NCI-H446 (cell line): ENCODE results near the gene ABCC9.

ENCODE experiments used
- DNase-seq, 2 experiments: peaks; one replicate each; lab custom pipeline; 2025; lab: John Stamatoyannopoulos, UW

The ABCC9 gene

DNA sequence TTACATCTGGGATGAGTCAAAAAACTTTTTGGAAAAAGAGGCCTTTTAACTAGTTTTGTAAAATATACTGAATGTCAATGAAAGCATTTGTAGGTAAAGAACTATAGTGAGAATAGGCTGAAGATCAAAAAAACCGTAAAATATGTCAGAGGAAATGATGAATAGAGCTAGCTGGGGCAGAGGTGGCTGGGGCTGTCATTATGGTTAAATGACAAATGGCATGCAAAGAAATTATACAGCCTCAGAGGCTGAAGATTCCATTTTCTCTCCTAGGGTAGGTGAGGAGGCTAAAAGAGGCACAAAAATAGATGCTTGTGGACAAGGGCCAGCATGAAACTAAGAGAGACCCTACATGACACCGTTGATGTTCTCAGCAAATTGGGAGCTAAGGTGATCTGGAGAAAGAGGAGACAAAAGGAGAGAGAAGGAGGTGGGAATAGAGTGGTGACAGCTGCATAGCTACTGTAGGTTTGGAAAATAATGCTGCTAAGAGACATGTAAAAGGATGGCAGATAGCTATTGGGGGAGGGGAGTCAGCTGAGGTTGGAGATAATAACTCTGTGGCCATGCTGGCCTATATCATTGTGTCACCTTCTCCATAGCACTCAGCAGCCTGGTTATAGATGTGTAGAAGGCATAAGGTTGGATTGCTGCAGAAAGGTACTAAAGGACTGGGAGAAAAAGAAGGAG, 63.8 kb downstream of the ABCC9 start:
- no peak for DNase-seq

DNA sequence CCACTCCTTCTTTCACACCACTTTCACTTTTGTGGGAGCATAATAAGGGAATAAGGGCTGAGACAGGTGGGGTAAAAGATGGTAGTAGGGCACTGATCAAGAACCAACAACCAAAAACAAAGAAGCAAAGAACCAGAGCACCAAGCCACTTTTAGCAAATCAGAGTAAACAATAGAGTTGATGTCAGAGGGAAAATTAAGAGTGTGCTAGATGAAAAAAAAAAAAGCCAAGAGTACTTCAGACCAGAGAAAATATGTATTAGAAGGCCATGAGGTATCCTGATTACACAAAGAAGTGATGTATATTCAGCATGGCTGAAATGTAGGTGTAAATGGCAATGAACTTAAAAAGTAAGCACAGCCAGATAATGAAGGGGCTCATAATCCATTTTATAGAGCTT, 75.4 kb downstream of the ABCC9 start:
- no peak for DNase-seq

DNA sequence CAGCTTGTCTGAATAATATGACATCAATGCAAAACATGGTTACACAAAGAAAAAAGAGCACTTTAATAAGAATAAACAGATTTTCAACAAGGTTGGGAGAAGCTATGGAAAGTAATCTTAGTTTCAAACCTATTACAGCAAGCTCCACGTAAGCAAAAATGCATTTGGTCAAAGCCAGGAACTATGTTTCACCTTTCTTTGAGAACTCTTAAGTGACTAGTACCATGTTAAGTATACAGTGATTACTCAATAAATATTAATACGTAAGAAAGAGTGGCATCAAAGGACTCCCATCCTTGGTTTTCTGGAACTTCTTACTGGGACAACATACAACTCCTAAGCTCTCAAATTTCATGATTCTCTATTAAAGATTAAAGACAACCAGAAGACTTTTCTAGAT, 80.7 kb downstream of the ABCC9 start:
- DNase-seq, result no peak

DNA sequence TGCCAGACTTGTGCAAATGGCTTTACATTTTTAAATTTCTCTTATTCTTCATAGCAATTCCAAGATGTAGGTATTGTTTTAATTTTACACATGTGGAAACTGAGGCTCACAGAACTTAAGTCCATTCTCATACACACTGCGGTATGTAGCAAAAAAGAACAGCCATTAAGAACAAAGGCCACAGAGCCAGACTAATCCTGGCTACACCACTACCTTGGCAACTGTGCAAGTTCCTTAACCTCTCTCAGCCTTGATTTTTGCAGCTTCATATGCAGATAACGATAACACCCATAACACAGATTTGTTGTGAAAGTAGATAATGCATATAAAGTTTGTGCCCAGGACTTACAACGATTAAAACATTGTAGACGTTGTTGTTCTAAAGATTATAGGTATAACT, 81.1 kb downstream of the ABCC9 start:
- DNase-seq, result no peak

DNA sequence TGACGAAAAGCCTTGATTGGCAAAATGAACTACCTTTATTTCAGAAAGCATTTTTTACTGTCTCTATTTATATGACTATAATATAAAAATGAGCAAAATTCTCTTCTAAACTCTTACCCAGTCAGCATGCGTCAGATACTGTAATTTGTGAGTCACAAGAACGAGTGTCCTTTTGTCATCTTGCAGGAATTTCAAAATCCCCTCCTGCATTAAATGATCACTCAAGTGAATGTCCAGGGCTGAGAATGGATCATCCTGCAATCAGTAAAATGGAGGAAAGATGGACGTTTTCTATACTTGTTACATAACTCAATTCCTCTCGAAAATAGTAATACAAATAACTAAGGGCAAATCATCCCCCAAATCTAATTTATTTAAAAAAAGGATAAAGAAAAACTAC, 89.0 kb downstream of the ABCC9 start:
- no peak for DNase-seq

DNA sequence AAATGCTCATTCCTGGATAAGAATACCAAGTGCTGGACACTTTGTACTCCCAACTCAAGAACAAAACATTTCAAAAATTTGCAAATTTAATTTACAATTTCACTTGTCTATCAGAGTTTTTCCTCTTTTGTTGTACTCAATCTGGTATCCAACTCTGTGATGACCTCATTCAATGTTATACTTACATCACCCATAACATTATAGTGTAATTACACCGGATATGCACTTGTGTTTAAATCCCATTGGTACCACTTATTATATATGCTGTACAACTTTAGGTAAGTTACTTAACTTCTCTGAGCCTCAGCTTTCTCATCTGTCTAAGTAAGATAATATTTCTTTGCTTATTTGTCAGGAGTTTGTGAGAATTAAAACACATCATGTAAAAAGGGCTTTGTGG, 90.1 kb downstream of the ABCC9 start:
- DNase-seq, result no peak

DNA sequence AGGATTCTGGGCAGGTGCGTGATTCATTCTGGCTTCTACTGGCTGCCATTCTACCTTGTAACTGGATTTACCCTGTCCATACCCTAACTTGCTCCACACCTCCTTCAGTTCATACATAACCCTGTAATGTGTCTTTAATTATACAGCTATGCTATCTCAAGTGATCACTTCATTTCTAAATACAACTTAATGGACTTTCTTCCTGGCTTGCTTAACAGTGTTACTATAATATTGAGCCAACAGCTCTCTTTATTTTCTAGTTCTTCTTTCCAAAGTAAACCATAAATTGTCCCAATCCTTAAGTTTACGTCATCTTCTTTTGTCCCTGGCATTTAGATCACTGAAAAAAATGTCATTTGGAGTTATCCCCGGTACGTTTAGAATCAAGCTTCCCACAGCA, 90.8 kb downstream of the ABCC9 start:
- no peak for DNase-seq

DNA sequence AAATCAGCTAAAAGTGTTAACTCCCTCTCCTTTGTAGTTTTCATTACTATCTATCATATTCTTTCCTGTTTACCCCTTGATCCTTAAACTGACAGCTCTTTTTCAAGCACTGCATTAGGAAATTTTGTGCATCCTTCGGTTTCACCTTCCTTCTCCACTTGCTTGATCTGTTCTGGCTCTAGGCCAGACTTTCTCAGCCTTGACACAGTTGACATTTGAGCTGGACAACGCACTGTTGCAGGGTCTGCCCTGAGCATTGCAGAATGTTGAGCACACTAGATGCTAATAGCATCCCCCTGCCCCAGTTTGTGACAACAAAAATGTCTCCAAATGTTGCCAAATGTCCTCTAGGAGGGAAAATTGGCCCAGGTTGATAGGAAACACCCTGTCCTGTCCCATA, 91.3 kb downstream of the ABCC9 start:
- no peak for DNase-seq

DNA sequence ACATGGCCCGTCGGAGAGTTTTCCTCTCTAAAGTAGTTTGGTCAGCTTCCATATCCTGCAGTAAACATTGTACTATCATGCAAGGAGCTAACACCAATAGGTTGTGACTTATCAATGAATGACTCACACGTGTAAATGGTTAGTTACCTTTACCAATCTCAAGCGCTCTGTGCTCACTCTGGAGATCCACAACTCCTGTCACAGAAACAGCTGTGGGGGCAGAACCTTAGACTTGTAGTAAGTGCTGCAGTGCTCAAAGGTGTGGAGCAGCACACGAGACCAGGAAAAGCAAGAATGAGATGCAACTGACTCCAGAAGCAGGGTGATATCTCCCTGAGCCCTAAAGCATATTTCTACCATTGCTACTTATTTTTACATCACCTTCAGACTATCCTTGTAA, 93.0 kb downstream of the ABCC9 start:
- DNase-seq, result no peak

DNA sequence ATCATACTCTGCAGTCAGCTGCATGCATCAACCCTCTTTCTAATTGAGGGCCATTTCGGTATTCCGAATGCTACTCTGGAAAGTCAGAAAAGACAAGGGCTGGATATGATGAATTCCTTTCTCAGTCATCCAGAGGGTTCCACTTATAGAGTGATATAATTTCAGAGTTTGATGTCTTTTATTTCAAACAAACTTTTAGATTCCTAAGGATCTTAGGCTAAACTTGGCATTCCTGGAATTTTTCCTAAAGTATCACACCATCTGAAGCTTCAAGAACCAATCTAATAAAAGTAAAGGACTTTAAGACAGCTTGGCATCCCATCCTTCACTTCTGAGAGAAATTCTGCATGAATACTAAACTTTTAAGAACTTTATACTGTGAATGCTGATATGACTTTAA, 97.4 kb downstream of the ABCC9 start:
- DNase-seq, result no peak

DNA sequence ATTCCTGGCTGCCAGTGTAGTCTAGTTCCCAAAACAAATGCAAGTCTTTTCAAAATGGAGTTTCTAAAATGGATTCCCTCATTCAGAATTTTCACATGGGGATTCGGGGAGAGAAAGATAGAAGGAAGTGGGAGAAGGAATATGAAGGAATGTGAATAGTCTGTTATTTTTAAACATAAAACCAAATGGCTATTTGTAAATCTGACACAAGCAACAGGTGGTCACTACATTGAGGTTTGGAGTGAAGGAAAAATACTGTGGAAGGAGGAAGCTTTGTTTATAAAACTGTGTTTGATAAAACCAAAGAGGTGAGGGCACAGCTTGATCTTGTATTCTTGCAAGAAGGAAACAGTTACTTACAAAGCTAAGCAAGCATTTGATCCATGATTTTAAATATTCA, 101.5 kb downstream of the ABCC9 start:
- no peak for DNase-seq

DNA sequence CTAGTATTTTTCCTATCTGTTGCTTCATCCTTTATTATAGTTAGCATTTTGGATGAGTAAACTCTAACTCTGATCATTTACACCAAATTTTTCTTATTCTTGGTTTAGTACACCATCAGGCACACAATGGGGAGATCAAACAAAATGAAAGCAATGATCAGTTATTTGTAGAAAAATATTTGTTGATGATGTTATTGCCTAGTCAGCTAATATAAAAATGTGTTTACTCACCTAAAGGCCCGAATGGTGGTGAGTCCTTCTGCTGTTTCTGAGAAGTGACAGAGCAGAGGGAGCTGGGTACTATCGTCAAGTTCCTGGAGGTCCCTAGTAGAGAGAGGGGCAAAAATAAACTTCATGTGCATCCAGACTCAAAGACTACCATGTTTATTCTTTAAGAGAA, 103.4 kb downstream of the ABCC9 start:
- DNase-seq, result no peak

DNA sequence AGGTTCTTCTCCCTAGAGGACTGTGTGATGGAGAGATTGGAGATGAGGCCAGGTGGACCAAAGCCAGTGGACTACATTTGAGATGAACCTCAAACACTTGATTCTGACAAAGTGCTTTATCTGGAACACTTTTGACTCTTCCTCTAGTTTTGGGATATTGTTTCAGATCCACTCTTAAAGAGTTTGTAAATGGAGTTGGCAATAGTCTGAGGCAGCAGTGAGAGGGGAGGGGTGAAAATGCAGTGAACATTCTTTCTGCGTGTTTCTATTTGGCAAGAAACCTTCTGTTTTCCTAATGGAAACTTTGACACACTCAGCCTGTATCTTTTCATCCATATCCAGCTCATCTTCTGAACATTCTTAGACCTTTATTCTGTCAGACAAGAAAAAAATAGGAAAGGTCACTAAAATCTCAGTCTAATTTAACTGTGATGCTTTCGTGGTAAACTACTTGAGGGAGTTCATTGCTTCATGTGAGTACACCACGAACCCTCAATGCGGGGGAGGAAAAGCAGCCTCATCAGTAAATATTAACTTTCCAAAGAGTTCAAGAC, 109.4 kb downstream of the ABCC9 start:
- peak in 1 of 2 experiments; percentile 13 for DNase-seq

DNA sequence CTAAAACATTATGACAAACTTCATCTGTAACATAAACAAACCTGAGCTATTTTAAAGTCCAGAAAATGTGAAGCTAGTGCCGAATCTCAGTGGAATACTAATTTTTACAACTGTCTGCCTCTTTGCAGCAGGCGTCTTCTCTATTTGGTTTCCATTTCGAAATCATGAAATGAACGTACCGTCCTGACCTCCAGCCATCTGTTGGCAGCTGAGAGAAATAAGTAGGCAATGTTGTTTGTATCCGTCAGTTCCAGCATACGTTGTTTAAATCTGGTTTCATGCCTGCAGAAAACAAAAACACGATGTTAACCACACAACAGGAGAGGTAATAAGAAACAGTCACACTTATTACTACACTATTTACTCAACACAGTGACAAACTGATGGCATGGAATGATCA, 112.4 kb downstream of the ABCC9 start:
- DNase-seq, result peak; percentile 71 to 73

DNA sequence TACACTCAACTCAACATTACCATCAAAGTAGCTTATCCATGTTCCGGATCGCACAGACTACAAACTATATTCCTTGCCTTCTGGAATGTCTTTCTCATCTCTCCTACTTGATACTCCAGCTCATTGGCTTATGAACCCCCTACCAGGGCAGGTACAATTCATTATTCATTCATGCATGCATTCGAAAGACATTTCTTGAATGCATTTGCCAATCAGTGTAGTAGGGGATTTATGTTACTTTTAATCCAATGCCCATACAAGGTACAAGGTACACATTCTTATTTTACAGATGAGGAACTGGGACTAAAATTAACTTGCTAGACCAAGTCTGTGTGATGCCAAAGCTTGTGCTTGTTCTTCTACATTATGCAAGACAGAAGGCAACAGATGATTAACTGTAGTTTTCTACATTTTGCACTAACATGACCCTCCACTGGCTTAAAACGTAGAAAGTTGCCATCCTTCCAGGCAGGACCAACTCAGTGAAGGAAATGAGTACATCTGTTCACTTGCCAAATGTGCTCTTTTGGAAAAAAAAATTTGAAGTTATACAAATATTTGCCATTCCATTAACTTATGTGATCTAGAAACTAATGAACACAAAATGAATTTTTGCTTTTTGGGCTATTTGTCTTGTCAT, 113.0 kb downstream of the ABCC9 start:
- DNase-seq, result peak; percentile 71 to 73

DNA sequence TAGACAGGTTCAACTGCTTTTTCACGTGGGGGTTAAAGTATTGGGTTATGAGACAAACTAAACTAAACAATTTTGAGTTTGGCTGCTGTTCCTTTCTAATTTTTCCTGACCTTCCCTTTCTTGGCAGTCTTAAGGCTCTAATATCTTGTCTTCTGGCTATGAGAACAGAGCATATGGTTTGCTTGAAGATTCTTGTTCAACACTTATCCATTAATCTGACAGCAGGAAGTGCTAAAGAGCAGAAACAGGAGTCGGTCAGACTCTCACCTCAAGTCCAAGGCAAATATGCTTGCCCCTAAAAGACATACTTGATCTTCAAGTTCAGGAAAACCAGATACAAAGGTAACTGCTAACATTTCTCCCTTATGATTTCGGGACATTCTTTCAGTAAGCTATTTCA, 114.1 kb downstream of the ABCC9 start:
- DNase-seq, result peak in 1 of 2 experiments; percentile 31

DNA sequence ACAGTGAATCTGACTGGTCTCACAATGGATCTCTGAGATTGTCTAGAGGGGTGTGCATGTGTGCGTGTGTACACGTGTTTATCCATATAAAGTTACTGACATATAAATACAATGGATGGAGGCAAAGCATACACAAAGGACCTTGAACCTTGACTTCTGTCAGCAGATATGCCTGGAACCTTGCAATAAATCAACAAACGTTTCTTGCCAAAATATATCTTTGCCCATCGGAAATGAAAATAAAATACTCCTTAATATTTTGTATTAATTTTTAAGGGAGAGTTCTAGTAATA, 114.7 kb downstream of the ABCC9 start:
- no peak for DNase-seq

DNA sequence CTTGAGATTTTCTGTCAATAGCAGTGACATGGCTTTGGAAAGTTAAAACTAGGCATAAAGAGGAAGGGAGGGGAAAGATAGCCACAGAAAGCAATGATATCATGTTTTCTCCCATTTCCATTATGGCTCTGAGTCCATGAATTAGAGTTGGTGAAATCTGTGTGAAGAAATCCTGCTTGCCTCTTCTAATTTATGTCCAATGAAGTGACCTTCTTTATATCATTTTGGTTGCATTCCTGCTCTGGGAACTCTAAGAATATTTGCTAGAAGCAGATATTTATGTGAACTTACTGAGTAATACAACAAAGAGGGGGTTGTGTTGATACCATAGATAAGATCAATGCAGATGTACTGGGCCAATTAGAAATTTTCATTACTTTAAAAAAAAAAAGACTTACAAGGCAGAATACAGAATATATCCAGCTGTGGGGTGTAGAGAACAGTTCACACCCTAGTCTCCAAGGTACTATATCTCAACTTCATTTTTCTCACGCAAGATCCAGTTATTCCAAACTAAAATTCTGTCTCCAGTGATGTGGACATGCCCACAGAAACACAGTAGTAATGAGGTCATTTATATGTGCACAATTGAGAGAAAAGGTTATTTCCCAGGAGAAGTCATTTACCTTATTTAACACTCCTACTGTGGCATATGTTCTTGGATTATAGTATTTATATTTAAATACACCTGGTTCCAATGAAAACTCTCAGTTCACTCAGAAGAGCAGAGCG, 115.2 kb downstream of the ABCC9 start:
- no peak for DNase-seq

DNA sequence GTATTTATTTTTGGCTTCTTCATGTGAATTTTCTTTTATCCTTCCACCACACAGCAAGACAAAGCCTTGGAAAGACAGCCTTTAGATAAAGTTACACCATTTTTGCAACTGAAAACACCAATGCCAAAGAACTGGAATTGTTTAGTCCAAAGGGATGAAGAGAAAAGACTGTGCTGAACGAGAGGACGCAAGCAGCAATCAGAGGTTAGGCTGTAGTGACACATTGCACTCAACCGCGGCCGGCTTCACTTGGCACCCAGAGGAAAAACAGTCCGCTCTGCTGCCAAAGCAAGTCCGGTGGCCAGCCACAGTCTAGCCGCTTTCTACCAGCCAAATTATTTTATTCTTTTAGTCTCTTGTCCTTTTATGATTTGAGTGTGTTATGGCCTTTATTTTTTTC, 117.6 kb downstream of the ABCC9 start:
- DNase-seq, result peak; percentile 9 to 55

DNA sequence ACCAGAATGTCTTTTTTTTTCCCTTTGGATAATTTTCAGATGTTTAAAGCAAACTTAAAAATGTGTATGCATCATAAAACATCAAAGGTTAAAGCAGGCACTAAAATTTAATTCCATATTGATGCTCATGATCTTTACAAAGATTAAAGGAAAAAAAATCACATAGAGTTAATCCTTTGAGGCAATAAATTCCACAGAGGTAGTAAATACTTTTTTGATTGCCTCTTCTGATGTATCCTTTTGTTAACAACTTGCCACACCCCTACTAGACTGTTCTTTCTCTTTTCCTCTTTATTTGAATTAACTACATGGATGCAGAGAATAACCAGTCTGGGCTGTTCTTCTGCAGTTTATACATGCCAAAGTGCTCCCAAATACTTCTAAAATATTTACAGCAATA, 121.5 kb downstream of the ABCC9 start:
- DNase-seq, result no peak

DNA sequence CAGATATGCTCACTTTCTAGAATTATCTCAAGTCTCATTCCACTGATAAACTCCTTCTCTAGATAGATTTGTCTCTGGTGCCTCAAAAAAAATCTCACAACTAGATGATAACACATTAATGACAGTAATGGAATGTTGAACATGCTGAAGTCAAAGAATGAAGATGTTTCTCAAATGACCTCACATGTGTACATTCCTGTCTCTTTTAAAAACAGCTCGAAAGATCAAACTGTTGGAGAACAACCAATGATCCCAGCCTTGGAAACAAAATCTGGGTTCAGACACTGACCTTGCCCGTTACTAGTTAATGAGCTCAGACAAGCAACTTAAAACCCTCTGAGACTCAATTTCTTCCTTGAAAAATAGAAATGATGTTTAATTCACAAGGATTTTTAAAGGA, 122.0 kb downstream of the ABCC9 start:
- no peak for DNase-seq

DNA sequence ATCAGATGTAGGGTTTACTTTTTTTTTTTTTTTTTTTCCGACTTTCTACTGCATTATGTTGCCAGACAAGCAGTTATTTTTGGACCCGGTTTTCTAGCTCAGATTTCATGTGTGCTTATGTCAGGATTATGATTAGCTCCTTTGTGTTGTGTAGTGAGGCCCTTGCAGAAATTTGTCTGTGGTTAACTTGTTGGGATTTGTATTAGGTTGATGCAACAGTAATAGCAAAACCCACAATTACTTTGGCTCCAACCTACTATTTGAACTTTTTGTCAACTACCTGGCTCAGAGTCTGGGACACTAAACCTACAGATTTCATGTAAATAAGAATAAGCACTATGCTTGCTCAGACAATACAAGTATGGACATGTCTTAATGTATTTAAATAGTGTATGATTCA, 122.6 kb downstream of the ABCC9 start:
- no peak for DNase-seq

DNA sequence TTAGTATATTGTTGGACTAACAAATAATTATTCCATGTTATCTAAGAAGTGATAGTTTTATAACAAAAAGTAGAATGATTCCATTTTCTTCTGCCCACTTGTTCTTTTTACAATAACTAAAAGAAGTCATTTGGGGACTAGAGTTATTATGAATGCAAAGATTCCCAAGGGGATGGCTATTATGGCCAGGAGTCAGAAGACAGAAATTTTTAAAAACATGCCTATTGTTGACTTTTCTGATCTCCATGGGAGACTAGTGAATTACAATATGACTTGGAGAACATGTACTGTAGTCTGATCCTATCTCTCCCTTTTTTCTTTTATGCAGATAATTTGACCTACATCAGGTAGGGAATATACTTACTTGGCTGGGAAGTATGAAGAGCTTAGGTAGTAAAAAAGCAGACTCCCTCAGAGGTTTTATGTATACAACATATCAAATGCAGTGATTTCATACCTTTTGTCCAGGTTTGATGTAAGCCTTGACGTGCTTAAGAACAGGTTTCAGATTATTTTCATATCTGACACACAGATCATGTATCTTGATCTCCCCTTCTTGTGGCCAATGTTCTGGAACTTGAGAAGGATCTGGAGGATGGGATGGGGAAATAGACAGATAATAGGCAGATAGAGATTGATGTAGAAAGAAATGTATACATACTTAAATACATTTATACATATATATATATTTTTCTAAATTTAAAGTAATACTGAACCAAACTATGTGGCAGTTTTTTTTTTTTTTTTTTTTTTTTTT, 125.7 kb downstream of the ABCC9 start:
- DNase-seq, result no peak
